BE2C (cell line): ENCODE results near the gene SPATA12.

Experiments
- DNase-seq: peaks from one replicate; pipeline ENCODE4 v3.0.0-alpha.2; 2020
- H3K27me3 ChIP-seq: fragments of 250-450 bp; sonication (Bioruptor Pico); 2 replicates; pipeline ENCODE4 v1.5.1; 2020; ENCODE audit warnings: mild to moderate bottlenecking
- H3K36me3 ChIP-seq: fragments of 250-450 bp; sonication (Bioruptor Pico); 2 replicates; pipeline ENCODE4 v1.5.1; 2020; ENCODE audit warnings: mild to moderate bottlenecking
- H3K4me1 ChIP-seq: fragments of 250-450 bp; sonication (Bioruptor Pico); 2 replicates; pipeline ENCODE4 v1.5.1; 2020
- H3K4me3 ChIP-seq: 2 replicates; pipeline ENCODE4 v1.5.1; 2011; ENCODE audit warnings: low read depth, low read length
- H3K9me3 ChIP-seq: fragments of 250-450 bp; sonication (Bioruptor Pico); 2 replicates; pipeline ENCODE4 v1.5.1; 2020
- CTCF ChIP-seq: IDR thresholded peaks from 2 replicates; pipeline ENCODE4 v1.5.1; 2012; ENCODE audit warnings: mild to moderate bottlenecking, low read depth, low read length

Gene SPATA12

GRCh38 chr3:57076422-57076951 is 16.0 kb downstream of the SPATA12 start:
- H3K4me3 ChIP-seq, result no peak overlapping the region
- peaks cover 7% of the 10 kb centered on the region; the same call in 1 of the 2 replicates for H3K27me3 ChIP-seq
- no peaks in the 10 kb centered on the region for H3K36me3 ChIP-seq
- H3K9me3 ChIP-seq, result no peaks in the 10 kb centered on the region
- TF ChIP-seq CTCF, result no peak
- no peaks in the 10 kb centered on the region for H3K4me1 ChIP-seq
- DNase-seq, result no peak

GRCh38 chr3:57077630-57078343 is 17.3 kb downstream of the SPATA12 start:
- Histone ChIP-seq H3K9me3 (no peaks in the 10 kb centered on the region), H3K36me3 (no peaks in the 10 kb centered on the region), H3K27me3 (peaks cover 7% of the 10 kb centered on the region; the same call in 1 of the 2 replicates), H3K4me1 (no peaks in the 10 kb centered on the region), H3K4me3 (peak overlapping the region; percentile 62)
- no peak for TF ChIP-seq CTCF
- DNase-seq, result no peak

- H3K4me1 ChIP-seq, result no peaks in the 10 kb centered on the region
Observed at GRCh38 chr3:57078344-57078634, 17.8 kb downstream of the SPATA12 start.

GRCh38 chr3:57078635-57079473 is 18.4 kb downstream of the SPATA12 start:
- H3K4me3 ChIP-seq, result peak overlapping the region; percentile 62
- no peaks in the 10 kb centered on the region for H3K9me3 ChIP-seq
- peaks cover 7% of the 10 kb centered on the region; the same call in 1 of the 2 replicates for H3K27me3 ChIP-seq
- DNase-seq, result peak; percentile 51
- no peaks in the 10 kb centered on the region for H3K36me3 ChIP-seq
- TF ChIP-seq CTCF, result no peak
- H3K4me1 ChIP-seq, result no peaks in the 10 kb centered on the region

More at GRCh38 chr3:57078344-57078634, 17.8 kb downstream of the SPATA12 start:
- Histone ChIP-seq H3K27me3 (peaks cover 7% of the 10 kb centered on the region; the same call in 1 of the 2 replicates), H3K9me3 (no peaks in the 10 kb centered on the region), H3K4me3 (peak overlapping the region; percentile 62), H3K36me3 (no peaks in the 10 kb centered on the region)
- TF ChIP-seq CTCF, result no peak
- peak; percentile 55 for DNase-seq

GRCh38 chr3:57079474-57079831 is 19.0 kb downstream of the SPATA12 start:
- Histone ChIP-seq H3K4me1 (no peaks in the 10 kb centered on the region), H3K36me3 (no peaks in the 10 kb centered on the region), H3K4me3 (no peak overlapping the region), H3K27me3 (peaks cover 7% of the 10 kb centered on the region; the same call in 1 of the 2 replicates), H3K9me3 (no peaks in the 10 kb centered on the region)
- DNase-seq, result no peak
- TF ChIP-seq CTCF, result no peak
